ENCODE measurements around the gene CD34. TPM values are rescaled to one million over a fixed set of nuclear protein-coding genes. Genes with fewer than 3 reads are reported as not detected.
"Not testable (repeated sequence)": the region's sequence is repeated elsewhere in the genome, so short reads cannot be mapped to it uniquely, and the experiment has no call there.

Gene CD34
- total RNA-seq, result 10 to 100 TPM in 1 of 2 donors, 1 to 10 TPM in 1; 8.3 to 15.2 TPM
- long read RNA-seq, full-length matches to known transcripts, result 1 of 6 reads
- long read RNA-seq, partial matches to known transcripts, result 3 of 6 reads
- long read RNA-seq, other reads (novel, unspliced or antisense), result 2 of 6 reads

DNA sequence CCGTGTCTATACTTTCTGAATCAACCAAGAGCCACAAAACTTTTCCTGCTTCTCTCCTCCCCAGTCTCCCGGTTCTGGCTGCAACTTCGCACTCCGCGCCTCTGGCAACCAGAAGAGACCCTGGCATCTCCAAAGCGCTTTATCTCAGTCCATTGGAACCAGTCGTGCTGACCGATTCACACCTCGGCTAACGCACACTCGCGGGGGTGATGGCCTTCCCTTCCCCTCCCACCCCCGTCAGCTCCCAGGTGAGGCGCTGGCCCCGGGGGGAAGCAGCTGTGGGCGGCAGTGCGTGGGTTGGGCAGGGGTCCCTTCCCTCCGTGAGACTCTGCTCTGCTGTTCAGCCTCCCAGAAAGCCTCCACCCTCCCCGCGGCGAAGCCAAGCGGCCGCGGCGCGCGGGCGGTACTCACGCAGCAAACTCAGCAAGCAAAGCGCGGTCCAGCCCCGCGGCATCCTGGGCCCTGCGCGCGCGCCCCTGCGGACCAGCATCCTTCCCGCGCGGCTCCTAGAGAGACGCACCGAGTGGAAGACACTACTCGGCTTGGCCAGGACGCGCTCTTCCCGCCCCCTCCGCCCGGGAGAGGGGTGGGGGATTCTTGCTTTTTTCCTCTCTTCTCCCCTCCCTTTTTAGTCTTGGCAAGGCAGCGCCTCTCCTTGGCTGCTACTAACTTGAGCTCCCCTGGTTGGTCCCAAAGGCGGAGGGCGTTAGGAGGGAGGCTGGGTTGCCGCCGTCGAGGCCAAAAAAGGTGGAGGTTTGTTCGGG lies at the start of gene CD34:
Gene CD34 (minus strand): TSS at position 535 of the 764 bp plus-strand sequence. CDS start 45 bp downstream, at position 490.
- DNase-seq (no peak), ATAC-seq (no peak)

GRCh38 chr1:207960346-207960745 lies 49.4 kb upstream of the CD34 start:
- DNase-seq (no peak), ATAC-seq (no peak)
- intact Hi-C loops (cut with DNase I, micrococcal nuclease), result loop anchor here in 1 of 2 donors (10.0 kb wide), 1 partner anchor 66 kb away; no protein-coding TSS in a partner anchor

More for the DNA sequence above, at the start of gene CD34:
- intact Hi-C loops (cut with DNase I, micrococcal nuclease), result no loop called here

- no peak for DNase-seq
- no peak for ATAC-seq
- intact Hi-C loops (cut with DNase I, micrococcal nuclease), result loop anchor here in 1 of 2 donors (10.0 kb wide), 1 partner anchor 65 kb away; no protein-coding TSS in a partner anchor
Measured at GRCh38 chr1:207959910-207960309, 49.0 kb upstream of the CD34 start.

- intact Hi-C loops (cut with DNase I, micrococcal nuclease), result no loop called here
- peak; percentile 56 to 58 for DNase-seq
- ATAC-seq, result peak; percentile 4
Measured at GRCh38 chr1:207959141-207959825, 48.4 kb upstream of the CD34 start.

- DNase-seq (no peak), ATAC-seq (no peak)
- intact Hi-C loops (cut with DNase I, micrococcal nuclease), result no loop called here
Measured at GRCh38 chr1:207958376-207959139, 47.6 kb upstream of the CD34 start.

DNA sequence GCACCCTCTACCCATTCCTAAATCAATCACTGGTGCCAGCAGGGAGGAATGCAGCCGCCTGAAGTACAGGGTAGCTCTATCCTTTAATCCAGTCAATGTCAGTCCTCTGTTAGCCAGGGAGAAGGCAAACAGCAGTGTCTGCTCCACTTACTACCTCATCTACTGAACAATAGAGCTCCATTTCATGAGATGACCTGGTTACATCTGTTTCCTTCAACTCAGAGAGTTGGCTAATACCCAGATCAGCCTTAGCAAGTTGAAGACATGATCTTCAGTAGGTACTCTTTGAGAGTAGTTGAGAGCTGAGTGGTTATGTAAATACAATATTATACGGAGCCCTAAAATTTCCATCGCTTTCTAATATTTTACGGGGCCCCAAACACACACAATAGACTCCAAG lies 46.1 kb upstream of the CD34 start:
- ATAC-seq, result no peak
- intact Hi-C loops (cut with DNase I, micrococcal nuclease), result no loop called here
- DNase-seq, result no peak

GRCh38 chr1:207954104-207954503 lies 43.2 kb upstream of the CD34 start:
- DNase-seq (no peak), ATAC-seq (no peak)
- intact Hi-C loops (cut with DNase I, micrococcal nuclease), result no loop called here

DNA sequence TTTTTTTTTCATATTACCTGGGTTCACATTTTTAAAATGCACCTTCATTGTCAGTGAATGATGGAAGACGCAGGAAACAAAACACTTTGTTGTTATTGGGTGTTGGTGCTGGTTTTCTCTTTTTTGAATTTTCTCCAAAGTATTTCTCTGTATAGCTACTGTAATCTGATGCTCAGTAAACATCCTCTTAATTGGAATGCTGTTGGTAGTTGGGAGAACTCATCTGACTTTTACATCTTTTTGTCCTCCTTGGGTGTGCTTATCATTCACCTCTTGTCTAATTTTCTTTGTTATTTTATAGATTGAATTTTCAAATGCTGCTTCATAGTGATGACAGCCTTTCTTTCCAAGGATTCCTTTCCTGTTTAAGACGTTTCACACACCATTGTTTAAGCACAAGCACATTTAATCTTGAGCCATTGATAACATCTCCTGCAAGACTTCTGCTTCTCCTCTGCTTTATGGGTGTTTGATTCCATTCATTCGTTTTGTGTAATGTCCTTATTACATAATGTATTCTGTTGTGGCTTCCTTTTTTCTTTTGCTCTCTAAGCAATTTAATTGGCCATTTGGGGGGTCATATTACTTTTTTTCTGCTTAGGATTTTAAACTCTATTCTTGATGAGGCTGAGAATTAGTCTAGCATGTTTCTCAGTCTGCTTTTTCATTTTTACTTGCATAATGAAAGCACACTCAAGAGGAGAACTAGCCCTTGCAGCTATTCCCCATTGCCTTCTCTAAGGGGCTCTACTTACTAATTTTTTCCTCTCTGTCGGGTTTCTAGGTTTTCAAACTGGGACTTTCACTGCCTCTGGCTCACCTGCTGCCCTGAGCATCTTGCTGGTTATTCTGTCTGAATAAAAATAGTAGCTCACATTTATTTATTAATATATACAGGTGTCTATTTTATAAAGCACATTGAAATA lies 42.0 kb upstream of the CD34 start:
- intact Hi-C loops (cut with DNase I, micrococcal nuclease), result no loop called here
- DNase-seq (no peak), ATAC-seq (no peak)

- DNase-seq (no peak), ATAC-seq (no peak)
Measured at GRCh38 chr1:207951652-207952051, 40.7 kb upstream of the CD34 start.

DNA sequence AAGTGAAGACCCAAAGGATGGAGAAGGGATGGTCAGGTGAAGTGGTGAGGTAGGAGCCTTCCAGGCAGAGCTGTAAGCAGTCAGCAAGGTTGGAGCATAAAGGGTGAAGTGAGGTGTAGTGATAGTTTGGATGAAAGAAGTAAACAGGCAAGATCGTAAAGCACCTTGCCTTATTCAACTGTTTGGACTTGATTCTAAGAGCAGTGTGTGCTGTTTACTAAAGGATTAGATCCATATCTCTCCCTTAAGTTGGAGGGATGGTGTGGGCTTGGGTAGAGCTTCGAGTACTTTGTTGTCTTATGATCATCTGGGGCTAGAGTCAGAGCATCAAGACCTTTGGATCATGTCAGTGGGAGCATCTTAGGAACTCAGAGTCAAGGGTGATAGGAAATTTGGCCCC lies 39.8 kb upstream of the CD34 start:
- DNase-seq (no peak), ATAC-seq (no peak)
- intact Hi-C loops (cut with DNase I, micrococcal nuclease), result no loop called here

More at GRCh38 chr1:207951652-207952051, 40.7 kb upstream of the CD34 start:
- intact Hi-C loops (cut with DNase I, micrococcal nuclease), result no loop called here

GRCh38 chr1:207949571-207950195 lies 38.8 kb upstream of the CD34 start:
- DNase-seq, result no peak
- no peak for ATAC-seq
- intact Hi-C loops (cut with DNase I, micrococcal nuclease), result no loop called here

- intact Hi-C loops (cut with DNase I, micrococcal nuclease), result no loop called here
- DNase-seq, result no peak
- ATAC-seq, result no peak
Measured at GRCh38 chr1:207948536-207949250, 37.8 kb upstream of the CD34 start.

- intact Hi-C loops (cut with DNase I, micrococcal nuclease), result no loop called here
- no peak for ATAC-seq
- no peak for DNase-seq
Measured at GRCh38 chr1:207946756-207947155, 35.8 kb upstream of the CD34 start.

GRCh38 chr1:207944571-207944970 lies 33.6 kb upstream of the CD34 start:
- DNase-seq, result no peak
- ATAC-seq, result no peak
- intact Hi-C loops (cut with DNase I, micrococcal nuclease), result no loop called here

DNA sequence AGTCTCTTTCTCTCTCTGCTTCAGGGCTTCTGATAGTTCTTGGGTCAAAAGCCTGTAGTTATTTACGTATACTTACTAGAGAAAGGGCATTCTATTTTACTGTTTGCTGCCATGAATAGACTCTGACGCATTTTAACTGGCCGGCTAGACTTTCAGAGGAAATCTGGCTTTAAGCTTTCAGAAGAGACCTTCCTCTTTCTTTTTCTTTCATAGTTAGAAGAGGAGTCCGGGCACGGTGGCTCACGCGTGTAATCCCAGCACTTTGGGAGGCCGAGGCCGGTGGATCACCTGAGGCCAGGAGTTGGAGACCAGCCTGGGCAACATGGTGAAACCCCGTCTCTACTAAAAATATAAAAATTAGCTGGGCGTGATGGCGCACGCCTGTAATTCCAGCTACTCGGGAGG lies 31.4 kb upstream of the CD34 start:
- not testable (repeated sequence) for ATAC-seq

DNA sequence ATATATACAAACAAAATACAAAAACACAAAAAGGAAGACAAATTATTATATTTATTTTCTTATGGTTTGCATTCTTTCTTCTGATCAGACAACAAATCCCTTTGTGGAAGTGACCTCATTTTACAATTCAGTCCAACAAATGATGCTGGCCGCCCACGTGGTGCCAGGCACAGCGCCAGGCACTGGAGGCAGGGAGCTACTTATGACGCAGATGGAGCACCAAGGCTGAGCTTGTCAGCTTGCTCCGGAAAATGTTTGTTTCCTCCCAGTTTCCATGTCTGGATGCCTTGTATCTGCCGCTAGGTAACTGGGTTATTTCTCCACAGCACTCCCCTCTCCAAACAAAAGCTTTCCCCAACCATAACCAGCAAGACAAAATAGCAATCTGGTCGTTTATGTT lies 30.7 kb upstream of the CD34 start:
- intact Hi-C loops (cut with DNase I, micrococcal nuclease), result no loop called here
- ATAC-seq (no peak), DNase-seq (peak; percentile 23 to 37)

More for the DNA sequence above, 31.4 kb upstream of the CD34 start:
- intact Hi-C loops (cut with DNase I, micrococcal nuclease); DNase-seq: not testable (repeated sequence)

DNA sequence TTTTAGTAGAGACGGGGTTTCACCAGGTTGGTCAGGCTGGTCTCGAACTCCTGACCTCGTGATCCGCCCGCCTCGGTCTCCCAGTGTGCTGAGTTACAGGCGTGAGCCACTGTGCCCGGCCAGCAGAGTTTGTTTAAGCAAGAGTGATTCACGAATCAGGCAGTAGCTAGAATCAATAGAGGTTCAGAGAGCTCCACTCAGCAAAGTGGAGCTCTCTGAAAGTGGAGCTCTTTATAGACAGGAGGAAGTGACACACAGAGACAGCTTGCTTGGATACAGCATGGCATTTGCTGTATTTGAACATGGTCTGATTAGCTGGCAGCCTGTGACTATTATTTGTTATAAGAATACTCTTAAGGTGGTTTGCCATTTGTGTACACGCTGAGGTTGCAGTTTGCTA lies 27.1 kb upstream of the CD34 start:
- intact Hi-C loops (cut with DNase I, micrococcal nuclease), result no loop called here
- DNase-seq (no peak), ATAC-seq (no peak)

Data from left colon (tissue), 2 donors.